GM23338 (cell line): ENCODE measurements around the gene BRI3BP. TPM values are rescaled to one million over a fixed set of nuclear protein-coding genes. Genes with fewer than 3 reads are reported as not detected.
A peak's percentile ranks its signal among the peaks of the same experiment; 100 is the strongest.

Experiments
- ATAC-seq: fragments of 200-7000 bp; cut with Tn5 transposase; 3 replicates; pipeline ENCODE4 v1.9.1; 2020
- DNase-seq: peaks from one replicate; pipeline ENCODE4 v3.0.0-alpha.2; 2015; ENCODE audit warnings: low spot score
- H2AFZ ChIP-seq: fragments of 200-600 bp; sonication (generic); 2 replicates; pipeline ENCODE4 v1.8.0; 2016; ENCODE audit warnings: antibody characterized with exemption, mild to moderate bottlenecking, moderate library complexity
- H3F3A ChIP-seq: fragments of 200-600 bp; sonication (generic); replicated peaks from 2 replicates; pipeline ENCODE4 v1.8.0; 2017; ENCODE audit warnings: antibody characterized with exemption, mixed run types, low read depth
- H3K27ac ChIP-seq: fragments of 200-600 bp; sonication (generic); 2 replicates; pipeline ENCODE4 v1.6.1; 2016; ENCODE audit warnings: low read depth
- H3K27me3 ChIP-seq: fragments of 200-600 bp; sonication (generic); 2 replicates; pipeline ENCODE4 v1.8.0; 2016; ENCODE audit warnings: mild to moderate bottlenecking, mixed run types, moderate library complexity; ENCODE audit not compliant: insufficient read depth
- H3K36me3 ChIP-seq: fragments of 200-600 bp; sonication (generic); 2 replicates; pipeline ENCODE4 v1.8.0; 2016; ENCODE audit warnings: mild to moderate bottlenecking; ENCODE audit not compliant: insufficient read depth
- H3K4me1 ChIP-seq: fragments of 200-600 bp; sonication (generic); 2 replicates; pipeline ENCODE4 v1.8.0; 2016; ENCODE audit warnings: mild to moderate bottlenecking, moderate library complexity; ENCODE audit not compliant: insufficient read depth
- H3K4me2 ChIP-seq: fragments of 200-600 bp; sonication (generic); 2 replicates; pipeline ENCODE4 v1.7.1; 2017; ENCODE audit warnings: mixed run types
- H3K4me3 ChIP-seq: fragments of 200-600 bp; sonication (generic); 2 replicates; pipeline ENCODE4 v1.6.1; 2016; ENCODE audit warnings: mixed run types
- H3K79me2 ChIP-seq: fragments of 200-600 bp; sonication (generic); replicated peaks from 2 replicates; pipeline ENCODE4 v1.8.0; 2017; ENCODE audit warnings: mild to moderate bottlenecking; ENCODE audit not compliant: insufficient read depth
- H3K9me2 ChIP-seq: fragments of 200-600 bp; sonication (generic); 2 replicates; pipeline ENCODE4 v1.8.0; 2017; ENCODE audit not compliant: insufficient read depth
- H4K20me1 ChIP-seq: fragments of 200-600 bp; sonication (generic); replicated peaks from 2 replicates; pipeline ENCODE4 v1.8.0; 2017; ENCODE audit warnings: mild to moderate bottlenecking; ENCODE audit not compliant: insufficient read depth
- H3K27ac Mint-ChIP-seq: 2 replicates; pipeline ENCODE4 v1.8.0; 2020; ENCODE audit warnings: inconsistent platforms, mild to moderate bottlenecking, moderate library complexity, mixed read lengths
- H3K27me3 Mint-ChIP-seq: 3 replicates; pipeline ENCODE4 v1.8.0; 2022; ENCODE audit warnings: low read depth, mild to moderate bottlenecking, moderate library complexity, mixed read lengths, inconsistent platforms; ENCODE audit not compliant: insufficient read depth, poor library complexity
- H3K36me3 Mint-ChIP-seq: 3 replicates; pipeline ENCODE4 v1.8.0; 2021; ENCODE audit warnings: low read depth, mild to moderate bottlenecking, inconsistent platforms, moderate library complexity, mixed read lengths
- H3K4me1 Mint-ChIP-seq: 3 replicates; pipeline ENCODE4 v1.8.0; 2020; ENCODE audit warnings: mild to moderate bottlenecking, inconsistent platforms, mixed read lengths
- H3K4me3 Mint-ChIP-seq: 3 replicates; pipeline ENCODE4 v1.8.0; 2021; ENCODE audit warnings: moderate library complexity, mild to moderate bottlenecking, inconsistent platforms, mixed read lengths
- H3K9me3 Mint-ChIP-seq: 3 replicates; pipeline ENCODE4 v1.8.0; 2020; ENCODE audit warnings: moderate library complexity, mild to moderate bottlenecking, inconsistent platforms, mixed read lengths
- CREB1 ChIP-seq: fragments of 250-450 bp; sonication (Bioruptor Pico); IDR thresholded peaks from 2 replicates; pipeline ENCODE4 v1.5.0; 2020; ENCODE audit warnings: low read depth, mild to moderate bottlenecking, moderate library complexity
- CTCF ChIP-seq, 2 experiments: fragments of 200-600 bp in 1 of 2; sonication (generic) in 1 of 2; conservative IDR thresholded peaks; 2 replicates each; pipeline versions ENCODE4 v1.5.1 to v1.6.1; 2016 to 2017; ENCODE audit warnings: antibody characterized with exemption in 2 of 2, low read depth in 2 of 2, mild to moderate bottlenecking in 2 of 2, moderate library complexity in 1 of 2
- EZH2phosphoT487 ChIP-seq: fragments of 200-600 bp; sonication (generic); IDR thresholded peaks from one replicate; pipeline ENCODE4 v1.8.1; 2018; ENCODE audit warnings: antibody characterized with exemption; ENCODE audit not compliant: unreplicated experiment
- NANOG ChIP-seq: IDR thresholded peaks from 2 replicates; pipeline ENCODE4 v1.6.1; 2016; ENCODE audit warnings: antibody characterized with exemption, borderline replicate concordance
- POLR2AphosphoS5 ChIP-seq: IDR thresholded peaks from 2 replicates; pipeline ENCODE4 v1.6.1; 2016; ENCODE audit warnings: antibody characterized with exemption, low read depth
- STAT1 ChIP-seq: IDR thresholded peaks from one replicate; pipeline ENCODE4 v1.6.1; 2016; ENCODE audit warnings: antibody characterized with exemption; ENCODE audit not compliant: unreplicated experiment
- ZNF114 ChIP-seq: fragments of 250-450 bp; sonication (Bioruptor Pico); IDR thresholded peaks from 2 replicates; pipeline ENCODE4 v1.5.0; 2020; ENCODE audit warnings: mild to moderate bottlenecking, moderate library complexity
- ZNF462 ChIP-seq: fragments of 250-450 bp; sonication (Bioruptor Pico); IDR thresholded peaks from 2 replicates; pipeline ENCODE4 v1.5.0; 2020; ENCODE audit warnings: mild to moderate bottlenecking, moderate library complexity
- polyA plus RNA-seq: library from polyadenylated mRNA; unstranded; fragments of >200 nt; fragmentation: Nextera tagmentation; extraction: Ambion mirVana; gene quantifications from 2 replicates; pipeline ENCODE4 v1.2.1, GENCODE V29; 2016
- total RNA-seq: library from RNA; depleted of rRNA; stranded (reverse); fragments of >200 nt; shearing (Covaris generic); gene quantifications from 2 replicates; pipeline ENCODE4 v1.2.3, GENCODE V29; 2014

Gene BRI3BP
- total and polyA plus RNA-seq, 2 experiments from 2014 or later: 5.8 to 10.7 TPM

GRCh38 chr12:124994437-124994975 lies 1.1 kb downstream of the BRI3BP start:
- ATAC-seq (peak; percentile 23), DNase-seq (peak; percentile 49)
- Histone ChIP-seq H3K36me3 (no peaks in the 10 kb centered on the region), H3K79me2 (peaks cover 52% of the 10 kb centered on the region), H3K4me1 (peaks cover 18% of the 10 kb centered on the region), H3K27ac (no peak overlapping the region), H3K9me2 (no peaks in the 10 kb centered on the region), H3K4me3 (peak overlapping the region; percentile 71), H3K27me3 (no peaks in the 10 kb centered on the region; the same call in 1 of the 2 replicates), H3K4me2 (peak overlapping the region; percentile 88), H3F3A (peaks cover 8% of the 10 kb centered on the region), H2AFZ (peak overlapping the region; percentile 95), H4K20me1 (peaks cover 13% of the 10 kb centered on the region)
- Mint-ChIP-seq H3K4me1 (peaks cover 16% of the 10 kb centered on the region; the same call in 2 of the 3 replicates), H3K27me3 (peaks cover 23% of the 10 kb centered on the region), H3K36me3 (no peaks in the 10 kb centered on the region; the same call in 1 of the 3 replicates), H3K4me3 (peak overlapping the region; percentile 92), H3K27ac (peak overlapping the region; percentile 32; the same call in 1 of the 2 replicates), H3K9me3 (no peaks in the 10 kb centered on the region)
- TF ChIP-seq CTCF (conservative IDR thresholded peaks at IDR 0.05; ENCODE audit: low read depth in 2 of 2): no peak
- no peak for TF ChIP-seq POLR2AphosphoS5
- no peak for TF ChIP-seq STAT1
- TF ChIP-seq ZNF114 (CRISPR knock-in tag): no peak
- TF ChIP-seq NANOG: no peak
- TF ChIP-seq EZH2phosphoT487: no peak
- TF ChIP-seq CREB1 (CRISPR knock-in tag): no peak
- no peak for TF ChIP-seq ZNF462 (CRISPR knock-in tag)
